Breast epithelium (tissue), 3 donors: ENCODE results near the gene PRKD2.

Source experiments
- POLR2A ChIP-seq: fragments of 450-650 bp; IDR thresholded peaks from one replicate; pipeline ENCODE4 v1.6.1; 2016; ENCODE audit warnings: antibody characterized with exemption, mild to moderate bottlenecking, moderate library complexity
- TF ChIP-seq, protein P1 (sequence below), 3 donors: fragments of 450-650 bp; IDR thresholded peaks; one replicate each; pipeline ENCODE4 v1.5.1; 2016 to 2017; ENCODE audit warnings: antibody characterized with exemption in 3 of 3, mild to moderate bottlenecking in 3 of 3, moderate library complexity in 3 of 3

DNA sequence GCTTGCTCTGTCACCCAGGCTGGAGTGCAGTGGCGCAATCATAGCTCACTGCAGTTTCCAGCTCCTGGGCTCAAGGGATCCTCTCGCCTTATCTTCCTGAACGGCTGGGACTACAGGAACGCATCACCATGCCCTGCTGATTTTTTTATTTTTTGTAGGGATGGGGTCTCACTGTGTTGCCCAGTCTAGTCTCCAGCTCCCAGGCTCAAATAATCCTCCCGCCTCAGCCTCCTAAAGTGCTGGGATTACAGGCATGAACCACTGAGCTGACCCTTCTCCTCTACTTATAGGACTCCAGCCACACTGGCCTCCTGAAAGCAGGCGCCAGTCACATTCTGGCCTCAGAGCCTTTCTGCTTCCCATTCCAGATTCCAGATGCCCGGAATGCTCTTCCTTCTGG, 66.5 kb downstream of the PRKD2 start:
- no peak for TF ChIP-seq POLR2A
- TF ChIP-seq, protein P1, sequence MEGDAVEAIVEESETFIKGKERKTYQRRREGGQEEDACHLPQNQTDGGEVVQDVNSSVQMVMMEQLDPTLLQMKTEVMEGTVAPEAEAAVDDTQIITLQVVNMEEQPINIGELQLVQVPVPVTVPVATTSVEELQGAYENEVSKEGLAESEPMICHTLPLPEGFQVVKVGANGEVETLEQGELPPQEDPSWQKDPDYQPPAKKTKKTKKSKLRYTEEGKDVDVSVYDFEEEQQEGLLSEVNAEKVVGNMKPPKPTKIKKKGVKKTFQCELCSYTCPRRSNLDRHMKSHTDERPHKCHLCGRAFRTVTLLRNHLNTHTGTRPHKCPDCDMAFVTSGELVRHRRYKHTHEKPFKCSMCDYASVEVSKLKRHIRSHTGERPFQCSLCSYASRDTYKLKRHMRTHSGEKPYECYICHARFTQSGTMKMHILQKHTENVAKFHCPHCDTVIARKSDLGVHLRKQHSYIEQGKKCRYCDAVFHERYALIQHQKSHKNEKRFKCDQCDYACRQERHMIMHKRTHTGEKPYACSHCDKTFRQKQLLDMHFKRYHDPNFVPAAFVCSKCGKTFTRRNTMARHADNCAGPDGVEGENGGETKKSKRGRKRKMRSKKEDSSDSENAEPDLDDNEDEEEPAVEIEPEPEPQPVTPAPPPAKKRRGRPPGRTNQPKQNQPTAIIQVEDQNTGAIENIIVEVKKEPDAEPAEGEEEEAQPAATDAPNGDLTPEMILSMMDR (IDR thresholded peaks at IDR 0.05) = no peak
